A673 (cell line): ENCODE results near the gene WDR18.

Experiments used
- EZH2 ChIP-seq: fragments of 200-600 bp; sonication (generic); IDR thresholded peaks from 2 replicates; pipeline ENCODE4 v1.6.1; 2017; ENCODE audit warnings: borderline replicate concordance, low read depth, mild to moderate bottlenecking, mixed read lengths, antibody characterized with exemption, low read length; ENCODE audit not compliant: poor library complexity, severe bottlenecking
- TF ChIP-seq, protein P1 (sequence below): fragments of 300-800, 200-600 bp; sonication (generic); conservative IDR thresholded peaks from 2 replicates; pipeline ENCODE4 v1.5.1; 2017; ENCODE audit warnings: low read depth, mild to moderate bottlenecking, antibody characterized with exemption, low read length, moderate library complexity, mixed read lengths

DNA sequence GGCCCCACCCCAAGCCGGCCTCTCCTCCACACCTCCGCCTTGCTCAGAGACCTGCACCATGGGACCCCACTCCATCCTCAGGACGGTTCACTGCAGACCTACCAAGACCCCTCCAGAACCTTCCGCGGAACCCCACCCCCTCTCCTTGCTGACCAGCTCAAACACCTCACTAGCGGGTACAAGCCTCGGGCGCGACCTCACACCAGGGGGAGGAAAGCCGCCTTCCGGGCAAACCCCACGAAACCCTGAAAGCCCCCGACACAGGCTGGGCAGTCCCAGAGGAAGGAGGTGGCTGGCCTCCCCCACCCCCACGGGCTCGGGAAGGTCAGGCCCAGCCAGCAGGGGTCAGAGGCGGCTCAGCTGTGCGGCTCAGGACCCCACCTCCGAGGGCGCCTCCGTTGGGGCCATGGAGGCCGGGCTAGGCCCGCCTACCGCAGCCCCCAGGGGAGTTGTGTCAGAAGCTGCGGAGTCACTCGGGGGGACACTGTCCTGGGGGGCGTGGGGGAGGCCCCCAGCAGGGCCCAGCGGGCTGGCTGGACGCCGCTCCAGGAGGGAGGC lies 25.9 kb downstream of the WDR18 start:
- TF ChIP-seq, protein P1, sequence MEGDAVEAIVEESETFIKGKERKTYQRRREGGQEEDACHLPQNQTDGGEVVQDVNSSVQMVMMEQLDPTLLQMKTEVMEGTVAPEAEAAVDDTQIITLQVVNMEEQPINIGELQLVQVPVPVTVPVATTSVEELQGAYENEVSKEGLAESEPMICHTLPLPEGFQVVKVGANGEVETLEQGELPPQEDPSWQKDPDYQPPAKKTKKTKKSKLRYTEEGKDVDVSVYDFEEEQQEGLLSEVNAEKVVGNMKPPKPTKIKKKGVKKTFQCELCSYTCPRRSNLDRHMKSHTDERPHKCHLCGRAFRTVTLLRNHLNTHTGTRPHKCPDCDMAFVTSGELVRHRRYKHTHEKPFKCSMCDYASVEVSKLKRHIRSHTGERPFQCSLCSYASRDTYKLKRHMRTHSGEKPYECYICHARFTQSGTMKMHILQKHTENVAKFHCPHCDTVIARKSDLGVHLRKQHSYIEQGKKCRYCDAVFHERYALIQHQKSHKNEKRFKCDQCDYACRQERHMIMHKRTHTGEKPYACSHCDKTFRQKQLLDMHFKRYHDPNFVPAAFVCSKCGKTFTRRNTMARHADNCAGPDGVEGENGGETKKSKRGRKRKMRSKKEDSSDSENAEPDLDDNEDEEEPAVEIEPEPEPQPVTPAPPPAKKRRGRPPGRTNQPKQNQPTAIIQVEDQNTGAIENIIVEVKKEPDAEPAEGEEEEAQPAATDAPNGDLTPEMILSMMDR, result no peak
- no peak for TF ChIP-seq EZH2
